ENCODE data around the gene TRIM61. TPM values are rescaled to one million over a fixed set of nuclear protein-coding genes. Genes with fewer than 3 reads are reported as not detected.

TRIM61 gene
- total RNA-seq, 1 experiment from 2014 or later: 0.26 TPM

DNA sequence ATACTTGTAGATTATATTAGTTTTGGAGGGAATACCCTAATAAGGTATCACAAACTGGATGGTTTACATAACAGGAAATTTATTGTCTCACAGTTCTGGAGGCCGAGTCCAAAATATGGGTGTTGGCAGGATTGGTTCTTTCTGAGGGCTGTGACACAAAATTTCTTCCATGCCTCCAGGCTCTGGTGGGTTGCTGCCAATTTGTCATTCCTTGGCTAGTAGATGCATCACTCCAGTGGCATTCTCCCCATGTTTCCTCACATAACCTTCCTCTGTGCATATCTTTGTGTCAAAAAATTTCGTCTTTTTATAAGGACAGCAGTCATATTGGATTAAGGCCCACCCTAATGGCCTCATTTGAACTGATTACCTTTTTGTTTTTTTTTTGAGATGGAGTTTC, 51.2 kb downstream of the TRIM61 start:
- CTCF ChIA-PET: interaction anchor here (0.7 to 0.9 kb wide), 2 partner anchors 11 to 23 kb away, joined by 3 read pairs; no protein-coding TSS in a partner anchor
- intact Hi-C loops (cut with micrococcal nuclease): no loop called here
- peaks cover 14% of the 10 kb centered on the region for H3K4me1 Mint-ChIP-seq (ENCODE audit: insufficient read depth, unreplicated experiment)
- POLR2A ChIA-PET: interaction anchor here (0.7 to 0.8 kb wide), 2 partner anchors 9 to 798 kb away, joined by 3 to 5 read pairs; no protein-coding TSS in a partner anchor
- no peaks in the 10 kb centered on the region for H3K9me3 Mint-ChIP-seq (ENCODE audit: unreplicated experiment)
- H3K4me3 Mint-ChIP-seq (ENCODE audit: unreplicated experiment): no peak overlapping the region
- DNase-seq (ENCODE audit: unreplicated experiment): peak; percentile 93
- TF ChIP-seq CTCF (IDR thresholded peaks at IDR 0.05; ENCODE audit: unreplicated experiment): no peak
- no TSS peak for BruUV-seq (replicated peaks)
- no peaks in the 10 kb centered on the region for H3K27me3 Mint-ChIP-seq (ENCODE audit: insufficient read depth, unreplicated experiment)
- H3K36me3 Mint-ChIP-seq (ENCODE audit: insufficient read depth, unreplicated experiment): no peaks in the 10 kb centered on the region
- H3K27ac Mint-ChIP-seq (ENCODE audit: low read depth, unreplicated experiment): no peak overlapping the region

DNA sequence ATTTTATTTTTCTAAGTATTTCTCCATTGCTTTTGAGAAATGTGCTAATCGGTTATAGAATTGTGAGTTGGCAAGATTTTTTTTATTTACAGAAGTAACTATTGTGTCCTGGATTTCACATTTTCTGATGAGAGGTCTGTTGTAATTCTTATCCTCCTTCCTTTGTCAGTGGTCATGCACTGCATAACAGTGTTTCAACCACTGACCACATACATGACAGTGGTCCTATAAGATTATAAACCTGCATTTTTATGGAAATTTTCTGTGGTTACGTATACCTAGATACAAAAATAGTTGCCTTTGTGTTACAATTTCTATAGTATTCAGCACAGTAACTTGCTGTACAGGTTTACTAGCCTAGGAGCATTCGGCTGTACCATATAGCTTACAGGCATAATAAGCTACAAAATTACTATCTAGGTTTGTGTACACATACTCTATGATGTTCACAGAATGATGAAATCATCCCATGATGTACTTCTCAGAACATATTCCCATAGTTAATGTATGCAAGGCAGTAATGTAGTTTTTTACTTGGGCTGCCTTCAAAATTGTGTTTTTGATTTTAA, 52.7 kb downstream of the TRIM61 start:
- TF ChIP-seq CTCF (IDR thresholded peaks at IDR 0.05; ENCODE audit: unreplicated experiment): no peak
- ChIA-PET POLR2A (no interaction called here), CTCF (interaction anchor here (1.3 kb wide), 1 partner anchor 14 kb away, joined by 3 read pairs; no protein-coding TSS in a partner anchor)
- Mint-ChIP-seq H3K27ac (ENCODE audit: low read depth, unreplicated experiment) (no peak overlapping the region), H3K4me3 (ENCODE audit: unreplicated experiment) (no peak overlapping the region), H3K36me3 (ENCODE audit: insufficient read depth, unreplicated experiment) (no peaks in the 10 kb centered on the region), H3K4me1 (ENCODE audit: insufficient read depth, unreplicated experiment) (peaks cover 14% of the 10 kb centered on the region), H3K27me3 (ENCODE audit: insufficient read depth, unreplicated experiment) (no peaks in the 10 kb centered on the region), H3K9me3 (ENCODE audit: unreplicated experiment) (no peaks in the 10 kb centered on the region)
- intact Hi-C loops (cut with micrococcal nuclease): no loop called here
- DNase-seq (ENCODE audit: unreplicated experiment): peak; percentile 9
- BruUV-seq (replicated peaks): no TSS peak

GRCh38 chr4:164918956-164919355, 58.5 kb downstream of the TRIM61 start:
- no peaks in the 10 kb centered on the region for H3K36me3 Mint-ChIP-seq (ENCODE audit: insufficient read depth, unreplicated experiment)
- no peak overlapping the region for H3K4me3 Mint-ChIP-seq (ENCODE audit: unreplicated experiment)
- no peak for DNase-seq (ENCODE audit: unreplicated experiment)
- no peak for TF ChIP-seq CTCF (IDR thresholded peaks at IDR 0.05; ENCODE audit: unreplicated experiment)
- POLR2A ChIA-PET: interaction anchor here (0.8 kb wide), 1 partner anchor 12 kb away, joined by 3 read pairs; no protein-coding TSS in a partner anchor
- intact Hi-C loops (cut with micrococcal nuclease): no loop called here
- no peak overlapping the region for H3K27ac Mint-ChIP-seq (ENCODE audit: low read depth, unreplicated experiment)
- CTCF ChIA-PET: interaction anchor here (0.7 to 0.9 kb wide), 2 partner anchors 39 to 139 kb away, joined by 3 to 4 read pairs; no protein-coding TSS in a partner anchor
- BruUV-seq (replicated peaks): no TSS peak
- no peaks in the 10 kb centered on the region for H3K9me3 Mint-ChIP-seq (ENCODE audit: unreplicated experiment)
- no peaks in the 10 kb centered on the region for H3K27me3 Mint-ChIP-seq (ENCODE audit: insufficient read depth, unreplicated experiment)
- no peaks in the 10 kb centered on the region for H3K4me1 Mint-ChIP-seq (ENCODE audit: insufficient read depth, unreplicated experiment)

Other genes starting within 250 kb of the TRIM61 start
- gene SMIM31, start 223.5 kb downstream of the TRIM61 start, total RNA-seq (2022): not detected in 2 replicates
- gene APELA, start 100.5 kb downstream of the TRIM61 start, total RNA-seq (2022): not detected in 2 replicates
- gene TRIM60, start 54.3 kb upstream of the TRIM61 start, total RNA-seq (2022): not detected in 2 replicates
- not detected in 2 replicates for gene TRIM75, start 76.2 kb upstream of the TRIM61 start, total RNA-seq (2022)
- 26.6 and 31.6 TPM in 2 replicates for gene TMEM192, start 135.2 kb upstream of the TRIM61 start, total RNA-seq (2022)
- 37.1 and 40.0 TPM in 2 replicates for gene KLHL2, start 229.9 kb upstream of the TRIM61 start, total RNA-seq (2022)

All from MCF 10A (cell line).